IMR-90 (cell line): ENCODE measurements around the gene PIM3. TPM values are rescaled to one million over a fixed set of nuclear protein-coding genes. Genes with fewer than 3 reads are reported as not detected.

Source experiments
- ATAC-seq: fragments of 200-7000 bp; cut with Tn5 transposase; 2 replicates; pipeline ENCODE4 v1.9.1; 2020; ENCODE audit warnings: low read depth, mild to moderate bottlenecking, moderate library complexity
- BruUV-seq: library from RNA; stranded (reverse); fragments of 400-500 nt; replicated peaks from 2 replicates; lab custom pipeline; 2021; lab: Mats Ljungman, UMichigan
- CTCF ChIA-PET: fragments of 300-600 bp; formaldehyde crosslinking; extraction: SDS; loops from one replicate; lab custom pipeline; 2021; ENCODE audit warnings: antibody characterized with exemption; lab: Yijun Ruan, JAX
- POLR2A ChIA-PET: fragments of 300-600 bp; sonication (Branson Sonifier 250); formaldehyde crosslinking; loops from one replicate; lab custom pipeline; 2022; ENCODE audit warnings: antibody characterized with exemption; ENCODE audit not compliant: unreplicated experiment; lab: Charles Lee
- DNase-seq: peaks from one replicate; pipeline ENCODE4 v3.0.0; 2013
- H2AFZ ChIP-seq: replicated peaks from 2 replicates; pipeline ENCODE3; 2013; ENCODE audit warnings: low read length, mild to moderate bottlenecking; ENCODE audit not compliant: poor library complexity
- H2AK5ac ChIP-seq: 2 replicates; pipeline ENCODE4 v1.6.1; 2013; ENCODE audit warnings: low read depth, low read length, inconsistent platforms
- H2AK9ac ChIP-seq: replicated peaks from 2 replicates; pipeline ENCODE3; 2013; ENCODE audit warnings: mild to moderate bottlenecking, low read depth, low read length, moderate library complexity; ENCODE audit not compliant: poor library complexity
- H2BK120ac ChIP-seq: 2 replicates; pipeline ENCODE4 v1.6.1; 2013; ENCODE audit warnings: low read depth, low read length, inconsistent platforms
- H2BK15ac ChIP-seq: 3 replicates; pipeline ENCODE4 v1.6.1; 2013; ENCODE audit warnings: low read depth, low read length, inconsistent platforms
- H2BK20ac ChIP-seq: 2 replicates; pipeline ENCODE4 v1.6.1; 2013; ENCODE audit warnings: low read depth, mild to moderate bottlenecking, inconsistent platforms, low read length, moderate library complexity
- H2BK5ac ChIP-seq: 2 replicates; pipeline ENCODE4 v1.6.1; 2013; ENCODE audit warnings: mild to moderate bottlenecking, low read depth, low read length, inconsistent platforms; ENCODE audit not compliant: poor library complexity, severe bottlenecking
- H3K14ac ChIP-seq: replicated peaks from 2 replicates; pipeline ENCODE4 v1.6.1; 2013; ENCODE audit warnings: low read depth, low read length, inconsistent platforms
- H3K18ac ChIP-seq: 2 replicates; pipeline ENCODE4 v1.6.1; 2013; ENCODE audit warnings: low read depth, low read length, control low read depth
- H3K23ac ChIP-seq: 2 replicates; pipeline ENCODE4 v1.6.1; 2013; ENCODE audit warnings: low read depth, low read length, inconsistent platforms
- H3K27ac ChIP-seq: 2 replicates; pipeline ENCODE4 v1.5.1; 2013; ENCODE audit warnings: mild to moderate bottlenecking, control low read depth, low read length; ENCODE audit not compliant: insufficient read depth
- H3K27me3 ChIP-seq: 2 replicates; pipeline ENCODE4 v1.6.1; 2013; ENCODE audit warnings: low read length; ENCODE audit not compliant: control insufficient read depth, insufficient read depth
- H3K36me3 ChIP-seq: 2 replicates; pipeline ENCODE4 v1.6.1; 2013; ENCODE audit warnings: low read length, mixed read lengths; ENCODE audit not compliant: control insufficient read depth, insufficient read depth
- H3K4ac ChIP-seq: 2 replicates; pipeline ENCODE4 v1.6.1; 2013; ENCODE audit warnings: low read depth, low read length, inconsistent platforms
- H3K4me1 ChIP-seq: 2 replicates; pipeline ENCODE4 v1.6.1; 2013; ENCODE audit warnings: low read length, mixed read lengths; ENCODE audit not compliant: control insufficient read depth, insufficient read depth
- H3K4me2 ChIP-seq: 2 replicates; pipeline ENCODE4 v1.6.1; 2013; ENCODE audit warnings: low read depth, mild to moderate bottlenecking, control low read depth, low read length, moderate library complexity
- H3K4me3 ChIP-seq: 2 replicates; pipeline ENCODE4 v1.5.1; 2013; ENCODE audit warnings: low read depth, mild to moderate bottlenecking, control low read depth, low read length, moderate library complexity; ENCODE audit not compliant: insufficient read depth
- H3K56ac ChIP-seq: 2 replicates; pipeline ENCODE4 v1.6.1; 2013; ENCODE audit warnings: low read length, inconsistent platforms; ENCODE audit not compliant: insufficient read depth; ENCODE audit errors: extremely low read depth
- H3K79me1 ChIP-seq, 2 experiments: 2 replicates each; pipeline ENCODE4 v1.6.1; 2013; ENCODE audit warnings: low read length in 2 of 2, inconsistent platforms in 1 of 2, low read depth in 1 of 2
- H3K9ac ChIP-seq: 2 replicates; pipeline ENCODE4 v1.6.1; 2013; ENCODE audit warnings: low read depth, low read length, control low read depth
- H3K9me1 ChIP-seq: 2 replicates; pipeline ENCODE4 v1.6.1; 2013; ENCODE audit warnings: low read length, inconsistent platforms; ENCODE audit not compliant: insufficient read depth
- H3K9me3 ChIP-seq: 2 replicates; pipeline ENCODE4 v1.6.1; 2013; ENCODE audit warnings: low read length; ENCODE audit not compliant: control insufficient read depth, insufficient read depth
- H4K20me1 ChIP-seq: 2 replicates; pipeline ENCODE4 v1.6.1; 2013; ENCODE audit warnings: low read length, inconsistent platforms; ENCODE audit not compliant: insufficient read depth
- H4K5ac ChIP-seq: 2 replicates; pipeline ENCODE4 v1.6.1; 2013; ENCODE audit warnings: mild to moderate bottlenecking, low read depth, low read length, control low read depth
- H4K8ac ChIP-seq, 2 experiments: 2 replicates each; pipeline ENCODE4 v1.6.1; 2013; ENCODE audit warnings: low read depth in 2 of 2, low read length in 2 of 2, control low read depth in 1 of 2, inconsistent platforms in 1 of 2
- H4K91ac ChIP-seq: 2 replicates; pipeline ENCODE4 v1.6.1; 2013; ENCODE audit warnings: low read depth, low read length, inconsistent platforms; ENCODE audit not compliant: insufficient read depth
- BHLHE40 ChIP-seq: fragments of 150-350 bp; IDR thresholded peaks from 2 replicates; pipeline ENCODE4 v1.6.1; 2016; ENCODE audit warnings: mild to moderate bottlenecking, low read depth, low read length
- CEBPB ChIP-seq: IDR thresholded peaks from 2 replicates; pipeline ENCODE4 v1.6.1; 2012; ENCODE audit warnings: low read depth, low read length, improper control_type of control experiment
- CHD1 ChIP-seq: IDR thresholded peaks from 2 replicates; pipeline ENCODE4 v1.6.1; 2012; ENCODE audit warnings: low read depth, low read length, improper control_type of control experiment
- CTCF ChIP-seq: conservative IDR thresholded peaks from 2 replicates; pipeline ENCODE4 v1.5.1; 2012; ENCODE audit warnings: mild to moderate bottlenecking, low read depth, low read length, improper control_type of control experiment
- ELK1 ChIP-seq: fragments of 150-350 bp; IDR thresholded peaks from 2 replicates; pipeline ENCODE4 v1.6.1; 2016; ENCODE audit warnings: low read depth, mild to moderate bottlenecking, low read length, moderate library complexity, borderline replicate concordance
- FOS ChIP-seq: fragments of 150-350 bp; IDR thresholded peaks from 2 replicates; pipeline ENCODE4 v1.6.1; 2016; ENCODE audit warnings: low read depth, low read length
- MAFK ChIP-seq: IDR thresholded peaks from 2 replicates; pipeline ENCODE4 v1.6.1; 2012; ENCODE audit warnings: low read depth, low read length, improper control_type of control experiment
- MAZ ChIP-seq: IDR thresholded peaks from 2 replicates; pipeline ENCODE4 v1.6.1; 2012; ENCODE audit warnings: low read depth, mild to moderate bottlenecking, low read length, improper control_type of control experiment, moderate library complexity, borderline replicate concordance
- MXI1 ChIP-seq: IDR thresholded peaks from 2 replicates; pipeline ENCODE4 v1.6.1; 2012; ENCODE audit warnings: low read depth, mild to moderate bottlenecking, low read length, moderate library complexity, borderline replicate concordance
- NFE2L2 ChIP-seq: fragments of 150-350 bp; IDR thresholded peaks from 2 replicates; pipeline ENCODE4 v1.6.1; 2016; ENCODE audit warnings: low read depth, mild to moderate bottlenecking, low read length
- POLR2A ChIP-seq: IDR thresholded peaks from 2 replicates; pipeline ENCODE4 v1.6.1; 2012; ENCODE audit warnings: mild to moderate bottlenecking, low read depth, low read length
- RAD21 ChIP-seq: IDR thresholded peaks from 2 replicates; pipeline ENCODE4 v1.6.1; 2012; ENCODE audit warnings: low read length, improper control_type of control experiment
- RCOR1 ChIP-seq: IDR thresholded peaks from 2 replicates; pipeline ENCODE4 v1.6.1; 2012; ENCODE audit warnings: mild to moderate bottlenecking, low read length, improper control_type of control experiment; ENCODE audit not compliant: insufficient replicate concordance
- RFX5 ChIP-seq: IDR thresholded peaks from 2 replicates; pipeline ENCODE4 v1.8.0; 2012; ENCODE audit warnings: low read depth, mild to moderate bottlenecking, low read length, moderate library complexity
- SMC3 ChIP-seq: fragments of 150-350 bp; IDR thresholded peaks from 2 replicates; pipeline ENCODE4 v1.6.1; 2016; ENCODE audit warnings: low read depth, mild to moderate bottlenecking, antibody characterized with exemption, low read length, moderate library complexity
- USF2 ChIP-seq: fragments of 150-350 bp; IDR thresholded peaks from 2 replicates; pipeline ENCODE4 v1.6.1; 2017; ENCODE audit warnings: mild to moderate bottlenecking, antibody characterized with exemption, low read length, low read depth
- WGBS, 2 experiments: methylation state at CpG; one replicate each; pipeline versions ENCODE4 v1.1.5 to v1.1.7; 2013; ENCODE audit warnings: missing lambda C conversion rate in 2 of 2; ENCODE audit not compliant: insufficient read length in 1 of 2; ENCODE audit errors: extremely low coverage in 2 of 2; 5-methylcytosine and 5-hydroxymethylcytosine counted together
- dilution Hi-C: fragments of 300-500 bp; cut with HindIII; formaldehyde crosslinking; loops from one replicate; pipeline ENCODE4 v1.14.3; 2018; ENCODE audit warnings: low sequenced_read_pairs; ENCODE audit not compliant: unreplicated experiment
- in situ Hi-C: fragments of 300-500 bp; cut with MboI; formaldehyde crosslinking; loops from 3 replicates; pipeline ENCODE4 v1.14.3; 2019; ENCODE audit warnings: low sequenced_read_pairs, inconsistent platforms, mixed read lengths
- intact Hi-C: fragments of 100-400 bp; cut with micrococcal nuclease; formaldehyde crosslinking; loops from 2 replicates; pipeline ENCODE4 v1.10.0; 2022
- polyA plus RNA-seq, 3 experiments: library from polyadenylated mRNA; depleted of rRNA; stranded (reverse); fragments of >200 nt; gene quantifications; 2 replicates each; pipeline ENCODE4 v1.2.3, GENCODE V29; 2012; ENCODE audit warnings: low replicate concordance in 1 of 3
- total RNA-seq: library from RNA; depleted of rRNA; stranded (reverse); fragments of >200 nt; gene quantifications from 2 replicates; pipeline ENCODE4 v1.2.3, GENCODE V29; 2012

PIM3 gene
- total and polyA plus RNA-seq, 2 of the 4 experiments (the other 2 are of a cell fraction): 8.6 to 24.7 TPM

- Histone ChIP-seq H3K9ac (no peak overlapping the region), H4K5ac (no peak overlapping the region), H4K20me1 (no peaks in the 10 kb centered on the region; the same call in 1 of the 2 replicates), H3K4me2 (no peak overlapping the region), H3K27me3 (no peaks in the 10 kb centered on the region), H3K79me1 (peaks cover 18 to 25% of the 10 kb centered on the region in 2 experiments), H2BK5ac (no peak overlapping the region), H2BK120ac (no peak overlapping the region), H3K4me3 (no peak overlapping the region), H4K91ac (no peak overlapping the region), H2BK15ac (no peak overlapping the region), H4K8ac (no peak overlapping the region), H3K9me3 (no peaks in the 10 kb centered on the region), H3K56ac (no peak overlapping the region), H3K23ac (no peak overlapping the region), H3K4me1 (peaks cover 5% of the 10 kb centered on the region), H3K9me1 (no peaks in the 10 kb centered on the region), H3K27ac (no peak overlapping the region), H3K18ac (no peak overlapping the region), H3K4ac (no peak overlapping the region), H2BK20ac (no peak overlapping the region), H3K36me3 (peaks cover 18% of the 10 kb centered on the region), H2AK5ac (no peak overlapping the region), H2AK9ac (no peak overlapping the region), H2AFZ (no peak overlapping the region), H3K14ac (no peak overlapping the region)
- BruUV-seq: no TSS peak
- ChIA-PET CTCF (interaction anchor here (1.7 kb wide), 1 partner anchor 146 kb away, joined by 3 read pairs; no protein-coding TSS in a partner anchor), POLR2A (no interaction called here)
- intact Hi-C loops: no loop called here
- DNase-seq: no peak
- dilution Hi-C loops: no loop called here
- WGBS, 2 experiments: no CpG with 5 or more reads among the region's 12 CpGs
- no peak for ATAC-seq
- TF ChIP-seq RAD21 (no peak), SMC3 (no peak), CTCF (no peak), MXI1 (no peak), CEBPB (no peak), RCOR1 (no peak), MAFK (no peak), POLR2A (no peak), NFE2L2 (no peak), MAZ (no peak), BHLHE40 (no peak), RFX5 (no peak), CHD1 (no peak), FOS (no peak), ELK1 (no peak), USF2 (no peak)
- in situ Hi-C loops: loop anchor here (10.0 to 25.0 kb wide), 2 partner anchors 49 to 102 kb away; no protein-coding TSS in a partner anchor
These were observed 46.3 kb upstream of the PIM3 start for GRCh38 chr22:49914256-49914655.
